GM18502 (cell line): Measurements from ENCODE around the gene CASD1.

Experiments
- ATAC-seq: cut with Tn5 transposase; IDR thresholded peaks from one replicate; pipeline ENCODE4 v1.9.1; 2021; ENCODE audit warnings: mild to moderate bottlenecking; ENCODE audit not compliant: unreplicated experiment, poor library complexity

Gene CASD1

DNA sequence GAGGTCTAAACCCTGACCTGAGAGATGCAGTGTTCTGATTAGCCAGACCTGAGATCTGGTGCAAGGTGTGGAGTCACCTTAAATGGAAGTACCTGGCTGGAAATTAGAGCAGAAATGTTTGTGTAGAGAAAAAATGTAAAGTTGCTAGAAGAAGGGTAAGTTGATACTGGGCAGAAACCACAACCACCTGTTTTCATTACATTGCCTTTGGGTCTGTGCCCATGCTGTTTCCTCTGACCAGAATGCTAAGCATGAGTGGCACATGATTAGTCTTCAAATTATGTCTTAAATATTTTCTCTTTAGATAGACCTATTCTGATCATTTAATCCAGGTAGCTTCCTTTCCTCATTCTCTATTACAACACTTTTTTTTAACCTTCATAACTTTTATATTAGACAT is 69.0 kb downstream of the CASD1 start:
- no peak for ATAC-seq

- no peak for ATAC-seq
Observed at GRCh38 chr7:94579470-94579869, 69.9 kb downstream of the CASD1 start.

GRCh38 chr7:94580601-94581000 is 71.0 kb downstream of the CASD1 start:
- ATAC-seq, result no peak

DNA sequence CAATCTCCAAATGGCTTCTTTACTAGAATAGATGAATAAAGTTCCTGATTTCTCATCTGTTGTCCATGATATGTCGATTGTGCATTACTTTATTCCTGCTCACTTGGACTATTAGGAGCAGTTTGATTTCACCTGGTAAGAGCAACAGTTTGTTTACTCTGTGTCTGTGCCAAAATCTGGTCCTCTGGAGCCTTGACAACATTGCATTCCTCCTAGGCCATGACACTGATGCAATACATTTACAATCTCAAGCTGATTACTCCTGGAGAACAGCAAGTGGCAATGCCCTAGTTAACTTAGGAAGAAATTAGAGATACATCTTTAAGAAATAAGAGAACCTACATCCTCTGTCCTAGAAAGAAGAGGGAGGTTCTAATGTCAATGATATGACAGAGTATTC is 74.5 kb downstream of the CASD1 start:
- no peak for ATAC-seq

DNA sequence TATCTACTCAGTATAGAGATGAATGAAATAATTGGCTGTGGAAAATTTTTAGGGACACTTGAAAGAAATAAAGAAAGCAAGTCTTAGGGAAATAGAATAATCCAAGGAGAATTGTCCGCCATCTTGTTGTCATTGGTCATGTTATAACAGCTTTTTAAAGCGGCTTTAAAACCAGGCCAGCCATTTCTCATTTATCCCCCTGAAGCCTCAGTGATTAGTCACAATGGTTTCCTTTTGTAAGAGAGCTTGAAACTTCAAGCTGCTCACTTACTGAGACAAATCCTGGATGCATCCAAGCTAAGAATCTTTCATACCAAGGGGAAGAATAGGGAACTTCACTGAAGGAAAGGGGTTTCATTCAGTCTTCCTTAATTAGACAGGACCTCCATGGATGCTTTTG is 78.5 kb downstream of the CASD1 start:
- ATAC-seq, result no peak

DNA sequence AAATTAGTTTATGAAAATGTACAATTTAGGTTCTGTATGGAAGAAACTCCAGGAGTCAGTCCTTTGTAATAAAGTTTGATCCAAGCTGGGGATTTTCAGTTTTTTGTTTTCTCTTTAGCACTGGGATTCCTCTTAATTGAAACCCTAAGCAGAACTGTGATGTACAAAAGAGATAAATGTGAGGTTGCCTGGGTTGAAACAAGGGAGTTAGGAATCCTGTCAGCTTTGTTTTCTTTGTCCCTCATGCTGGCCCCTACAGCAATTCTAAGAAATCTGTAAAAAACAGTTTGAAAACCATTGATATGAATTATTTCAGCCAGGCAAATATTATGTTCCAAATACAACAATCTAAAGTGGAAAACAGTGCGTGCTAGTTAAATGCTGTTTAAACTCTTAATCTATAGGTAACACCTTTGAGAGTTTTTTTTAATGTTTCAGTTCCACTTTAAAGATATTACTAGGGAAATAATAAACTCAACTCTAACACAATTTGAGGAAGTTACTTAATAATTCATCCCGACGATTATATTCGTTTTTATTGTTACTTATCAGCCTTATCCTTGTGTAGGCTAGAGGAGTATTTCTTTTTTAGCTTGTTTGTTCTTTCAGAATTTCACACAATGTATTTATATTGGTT is 81.0 kb downstream of the CASD1 start:
- no peak for ATAC-seq

DNA sequence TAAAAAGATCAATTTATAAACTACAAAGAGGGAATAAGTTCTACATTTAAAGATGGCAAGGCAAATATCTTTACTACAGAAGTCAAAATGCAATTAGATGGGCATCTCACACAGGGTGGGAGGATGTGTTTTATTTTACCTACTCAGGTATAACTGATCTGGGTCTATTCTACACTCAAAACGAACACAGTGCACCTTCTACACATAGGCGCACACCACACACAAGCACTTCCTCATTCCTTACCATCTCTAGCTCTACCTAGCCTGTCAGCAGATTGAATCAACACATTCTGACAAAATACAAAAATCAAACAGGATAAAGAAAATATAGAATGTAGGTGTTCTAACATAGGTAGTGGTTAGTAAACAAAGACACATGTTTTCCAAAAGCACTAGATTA is 81.6 kb downstream of the CASD1 start:
- peak; percentile 77 for ATAC-seq

GRCh38 chr7:94594882-94595281 is 85.3 kb downstream of the CASD1 start:
- ATAC-seq, result no peak

DNA sequence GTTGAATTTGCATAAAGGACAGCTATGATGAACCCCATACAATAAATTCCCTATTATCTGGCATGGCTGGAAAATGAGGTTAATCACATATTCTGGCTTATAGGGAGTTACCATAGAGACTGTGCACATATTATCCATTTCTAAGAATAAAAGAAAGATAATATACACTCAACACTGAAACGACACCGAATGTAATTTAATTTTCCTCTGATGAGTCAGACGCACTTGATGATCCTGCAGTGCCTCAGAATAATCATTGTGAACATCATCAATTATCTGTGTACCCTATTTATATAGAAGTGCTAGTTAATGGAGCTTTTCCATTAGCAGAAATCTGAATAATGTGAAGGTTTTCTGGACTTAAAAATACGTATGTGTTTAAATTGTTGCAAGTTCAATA is 86.1 kb downstream of the CASD1 start:
- ATAC-seq, result no peak

DNA sequence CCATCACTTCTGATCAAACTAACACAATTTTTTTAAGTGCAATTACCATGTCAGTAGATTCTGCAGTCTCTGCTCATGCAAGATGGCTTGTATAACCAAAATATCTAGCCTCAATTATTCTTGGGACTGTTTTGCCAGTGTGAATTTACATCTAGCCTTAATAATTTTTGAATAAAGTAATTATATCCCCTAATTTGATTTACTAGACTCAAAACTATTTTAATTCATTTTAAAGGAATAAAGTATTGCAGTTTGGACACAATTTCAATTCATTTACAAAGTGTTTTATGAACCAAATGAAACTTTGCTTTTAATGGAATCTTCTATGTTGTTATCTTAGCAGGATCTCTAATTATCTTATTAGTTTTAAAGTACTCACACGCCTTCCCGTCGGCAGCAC is 90.7 kb downstream of the CASD1 start:
- no peak for ATAC-seq

- ATAC-seq, result no peak
Observed at GRCh38 chr7:94602181-94602580, 92.6 kb downstream of the CASD1 start.

GRCh38 chr7:94605031-94605430 is 95.4 kb downstream of the CASD1 start:
- ATAC-seq, result peak; percentile 82
